Measurements from ENCODE around the gene RAD50.

- no peak for TF ChIP-seq CTCF (IDR thresholded peaks at IDR 0.05)
- TF ChIP-seq POLR2A (IDR thresholded peaks at IDR 0.05): no peak
Observed at GRCh38 chr5:132607095-132607494, 50.3 kb downstream of the RAD50 start.

Measured in adrenal gland (tissue), 5 donors.